Measurements from ENCODE around the gene EFCAB13.

Gene EFCAB13

DNA sequence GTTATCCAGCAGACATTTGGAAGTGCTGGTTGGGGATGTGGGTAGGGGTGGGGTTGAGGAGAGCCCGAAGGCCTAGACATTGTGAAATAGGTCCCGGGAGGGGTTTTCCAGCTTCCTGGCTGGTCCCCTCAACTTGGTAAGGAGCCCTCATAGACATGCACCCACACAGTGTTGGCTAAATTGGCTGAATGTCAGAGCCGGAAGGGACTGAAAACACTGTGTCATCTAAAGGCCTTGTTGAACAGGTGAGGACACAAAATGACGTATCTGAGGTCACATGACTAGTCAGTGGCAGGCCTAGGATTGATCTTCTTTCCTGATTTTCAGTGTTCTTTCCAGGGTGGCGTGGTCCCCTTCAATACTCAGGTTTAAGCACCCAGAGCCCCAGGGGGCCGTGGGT lies 42.5 kb upstream of the EFCAB13 start:
- no peak overlapping the region for H3K27ac ChIP-seq (ENCODE audit: low read depth, low read length)
- no peaks in the 10 kb centered on the region for H3K27me3 ChIP-seq (ENCODE audit: insufficient read depth, low read length)
- H3K4me1 ChIP-seq (ENCODE audit: insufficient read depth, low read length), result peaks cover 21% of the 10 kb centered on the region
- H3K36me3 ChIP-seq (ENCODE audit: insufficient read depth, low read length), result no peaks in the 10 kb centered on the region
- no peaks in the 10 kb centered on the region for H3K9me3 ChIP-seq (ENCODE audit: insufficient read depth, low read depth, low read length)
- H3K4me3 ChIP-seq (ENCODE audit: low read length), result no peak overlapping the region
- no peak overlapping the region for H3K9ac ChIP-seq (ENCODE audit: low read depth, low read length)
- whole genome bisulfite sequencing, result 95% methylated on average over 6 of the region's 6 CpGs

DNA sequence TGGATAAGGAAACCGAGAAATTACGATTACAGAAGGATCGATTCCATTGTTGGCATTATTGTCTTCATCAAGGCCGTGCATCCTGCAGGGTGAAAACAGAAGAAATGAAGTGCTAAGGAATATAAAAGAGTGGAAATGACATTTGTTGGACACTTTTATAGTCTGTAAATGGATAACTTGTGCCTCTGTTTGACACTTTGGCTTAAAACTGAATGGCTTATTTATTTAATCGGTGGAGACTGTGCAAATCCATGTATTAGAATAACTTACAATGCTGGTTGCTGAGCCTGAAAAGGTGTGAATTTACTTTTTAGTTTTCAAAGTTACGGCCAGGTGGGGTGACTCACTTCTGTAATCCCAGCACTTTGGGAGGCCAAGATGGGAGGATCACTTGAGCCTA lies 38.8 kb upstream of the EFCAB13 start:
- Histone ChIP-seq H3K4me1 (ENCODE audit: insufficient read depth, low read length) (no peaks in the 10 kb centered on the region; the same call in 1 of the 2 replicates), H3K4me3 (ENCODE audit: low read length) (no peak overlapping the region), H3K36me3 (ENCODE audit: insufficient read depth, low read length) (no peaks in the 10 kb centered on the region), H3K9me3 (ENCODE audit: insufficient read depth, low read depth, low read length) (no peaks in the 10 kb centered on the region), H3K9ac (ENCODE audit: low read depth, low read length) (no peak overlapping the region), H3K27ac (ENCODE audit: low read depth, low read length) (no peak overlapping the region), H3K27me3 (ENCODE audit: insufficient read depth, low read length) (no peaks in the 10 kb centered on the region)
- WGBS, result 94% methylated on average over 6 of the region's 6 CpGs

DNA sequence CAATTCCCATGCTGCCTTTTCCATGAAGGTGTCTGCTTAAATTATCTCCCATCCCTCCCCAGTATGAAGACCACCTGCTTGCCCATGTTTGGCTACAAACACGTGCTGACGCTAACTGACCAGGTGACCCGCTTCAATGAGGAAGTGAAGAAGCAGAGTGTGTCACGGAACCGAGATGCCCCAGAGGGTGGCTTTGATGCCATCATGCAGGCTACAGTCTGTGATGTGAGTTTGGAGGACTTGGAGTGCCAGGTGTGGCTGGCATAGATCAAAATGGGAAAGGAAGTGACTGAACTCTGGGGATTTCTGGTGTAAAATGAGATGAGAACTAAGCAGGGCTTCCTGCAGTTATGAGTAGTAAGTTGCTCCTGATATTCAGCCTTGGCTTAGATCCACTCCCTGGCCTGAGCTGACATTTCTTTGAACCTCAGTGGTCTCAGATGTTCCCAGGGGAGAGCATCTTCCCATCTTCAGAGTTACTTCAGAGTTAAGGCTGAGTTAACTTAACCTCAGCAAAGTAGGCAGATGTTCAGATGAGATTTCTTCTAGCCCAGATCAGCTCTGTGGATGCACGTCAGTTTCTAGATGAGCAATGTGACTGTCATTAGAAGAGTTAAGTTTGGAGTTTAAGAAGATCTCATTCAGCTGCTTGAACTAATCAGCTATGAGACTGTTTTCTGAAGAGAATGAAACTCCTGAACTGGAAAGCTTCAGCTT lies 37.4 kb upstream of the EFCAB13 start:
- Histone ChIP-seq H3K4me3 (ENCODE audit: low read length) (no peak overlapping the region), H3K9me3 (ENCODE audit: insufficient read depth, low read depth, low read length) (no peaks in the 10 kb centered on the region), H3K27ac (ENCODE audit: low read depth, low read length) (no peak overlapping the region), H3K4me1 (ENCODE audit: insufficient read depth, low read length) (no peaks in the 10 kb centered on the region; the same call in 1 of the 2 replicates), H3K9ac (ENCODE audit: low read depth, low read length) (no peak overlapping the region), H3K27me3 (ENCODE audit: insufficient read depth, low read length) (no peaks in the 10 kb centered on the region), H3K36me3 (ENCODE audit: insufficient read depth, low read length) (no peaks in the 10 kb centered on the region)
- 90% methylated on average over 6 of the region's 6 CpGs for WGBS

DNA sequence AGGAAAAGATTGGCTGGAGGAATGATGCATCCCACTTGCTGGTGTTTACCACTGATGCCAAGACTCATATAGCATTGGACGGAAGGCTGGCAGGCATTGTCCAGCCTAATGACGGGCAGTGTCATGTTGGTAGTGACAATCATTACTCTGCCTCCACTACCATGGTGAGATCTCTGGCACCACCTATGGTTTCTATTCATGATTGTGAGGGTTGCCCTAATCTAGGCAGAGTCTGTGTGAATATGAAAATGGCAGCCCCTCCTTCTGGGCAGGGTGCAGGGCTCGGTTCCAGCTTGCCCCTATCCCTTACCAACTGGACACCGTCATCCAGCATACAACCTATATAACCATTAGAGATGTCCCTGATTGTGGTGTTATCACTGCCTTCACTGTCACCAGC lies 36.7 kb upstream of the EFCAB13 start:
- no peak overlapping the region for H3K27ac ChIP-seq (ENCODE audit: low read depth, low read length)
- H3K9ac ChIP-seq (ENCODE audit: low read depth, low read length), result no peak overlapping the region
- H3K9me3 ChIP-seq (ENCODE audit: insufficient read depth, low read depth, low read length), result no peaks in the 10 kb centered on the region
- 98% methylated on average over 4 of the region's 4 CpGs for WGBS
- no peak overlapping the region for H3K4me3 ChIP-seq (ENCODE audit: low read length)
- H3K36me3 ChIP-seq (ENCODE audit: insufficient read depth, low read length), result no peaks in the 10 kb centered on the region
- H3K27me3 ChIP-seq (ENCODE audit: insufficient read depth, low read length), result no peaks in the 10 kb centered on the region
- no peaks in the 10 kb centered on the region; the same call in 1 of the 2 replicates for H3K4me1 ChIP-seq (ENCODE audit: insufficient read depth, low read length)

DNA sequence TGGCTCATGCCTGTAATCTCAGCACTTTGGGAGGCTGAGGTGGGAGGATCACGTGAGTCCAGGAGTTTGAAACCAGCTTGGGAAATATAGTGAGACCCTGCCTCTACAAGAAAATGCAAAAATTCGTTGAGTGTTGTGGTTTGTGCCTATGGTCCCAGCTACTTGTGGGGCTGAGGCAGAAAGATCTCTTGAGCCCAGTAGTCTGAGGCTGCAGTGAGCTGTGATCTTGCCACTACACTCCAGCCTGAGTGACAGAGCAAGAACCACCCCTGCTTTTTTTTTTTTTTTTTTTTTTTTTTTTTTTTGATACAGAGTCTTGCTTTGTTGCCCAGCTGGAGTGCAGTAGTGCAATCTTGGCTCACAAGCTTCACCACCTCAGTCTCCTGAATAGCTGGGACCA lies 36.1 kb upstream of the EFCAB13 start:
- Histone ChIP-seq H3K4me3 (ENCODE audit: low read length) (no peak overlapping the region), H3K27ac (ENCODE audit: low read depth, low read length) (no peak overlapping the region), H3K9ac (ENCODE audit: low read depth, low read length) (no peak overlapping the region), H3K9me3 (ENCODE audit: insufficient read depth, low read depth, low read length) (no peaks in the 10 kb centered on the region), H3K27me3 (ENCODE audit: insufficient read depth, low read length) (no peaks in the 10 kb centered on the region), H3K36me3 (ENCODE audit: insufficient read depth, low read length) (no peaks in the 10 kb centered on the region), H3K4me1 (ENCODE audit: insufficient read depth, low read length) (no peaks in the 10 kb centered on the region; the same call in 1 of the 2 replicates)
- 89% methylated on average over 2 of the region's 2 CpGs for WGBS

DNA sequence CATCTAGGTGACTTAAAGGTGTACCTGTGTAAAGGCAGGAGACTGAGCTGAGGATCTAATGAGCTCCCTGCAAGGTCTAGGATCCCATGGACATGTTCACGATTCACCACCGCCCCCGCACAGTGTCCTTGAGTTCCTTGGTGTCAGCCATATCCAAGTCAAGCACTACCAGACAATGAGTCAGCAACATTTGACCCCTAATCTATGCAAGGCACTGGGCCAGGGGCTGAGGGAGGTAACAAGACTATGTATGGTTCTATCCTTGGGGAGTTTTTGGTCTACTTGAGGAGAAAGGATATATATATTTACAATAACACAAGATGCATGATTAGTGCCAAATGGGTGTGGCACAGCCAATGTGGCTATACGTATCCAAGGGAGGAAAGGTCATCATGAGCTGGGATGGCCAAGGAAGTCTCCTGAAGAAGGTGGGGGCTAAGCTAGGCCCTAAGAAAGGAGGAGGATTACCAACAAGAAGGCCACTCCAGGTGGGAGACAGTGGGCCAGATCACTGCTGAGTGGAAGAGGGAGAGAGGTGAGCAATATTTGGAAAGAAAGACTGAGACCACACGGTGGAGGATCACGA lies 35.1 kb upstream of the EFCAB13 start:
- 96% methylated on average over 6 of the region's 6 CpGs for WGBS
- Histone ChIP-seq H3K4me1 (ENCODE audit: insufficient read depth, low read length) (no peaks in the 10 kb centered on the region; the same call in 1 of the 2 replicates), H3K36me3 (ENCODE audit: insufficient read depth, low read length) (no peaks in the 10 kb centered on the region), H3K9me3 (ENCODE audit: insufficient read depth, low read depth, low read length) (no peaks in the 10 kb centered on the region), H3K27me3 (ENCODE audit: insufficient read depth, low read length) (no peaks in the 10 kb centered on the region), H3K9ac (ENCODE audit: low read depth, low read length) (no peak overlapping the region), H3K27ac (ENCODE audit: low read depth, low read length) (no peak overlapping the region), H3K4me3 (ENCODE audit: low read length) (no peak overlapping the region)

DNA sequence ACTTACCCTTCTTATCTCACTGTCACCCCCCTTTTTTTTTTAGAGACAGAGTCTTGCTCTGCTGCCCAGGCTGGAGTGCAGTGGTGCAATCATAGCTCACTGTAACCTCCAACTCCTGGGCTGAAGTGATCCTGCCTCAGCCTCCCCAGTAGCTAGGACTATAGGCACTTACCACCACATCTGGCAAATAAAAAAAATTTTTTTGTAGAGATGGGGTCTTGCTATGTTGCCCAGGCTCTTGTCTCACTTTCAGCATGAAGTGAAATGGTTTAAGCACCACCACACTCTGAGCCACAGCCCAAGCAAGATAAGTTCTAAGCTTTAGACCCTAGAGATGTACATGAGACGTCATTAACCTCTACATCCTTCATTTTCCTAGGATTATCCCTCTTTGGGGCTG lies 34.5 kb upstream of the EFCAB13 start:
- no peak overlapping the region for H3K27ac ChIP-seq (ENCODE audit: low read depth, low read length)
- no peak overlapping the region for H3K9ac ChIP-seq (ENCODE audit: low read depth, low read length)
- H3K4me1 ChIP-seq (ENCODE audit: insufficient read depth, low read length), result no peaks in the 10 kb centered on the region; the same call in 1 of the 2 replicates
- WGBS, result 85% methylated on average over 1 of the region's 1 CpG
- no peak overlapping the region for H3K4me3 ChIP-seq (ENCODE audit: low read length)
- no peaks in the 10 kb centered on the region for H3K36me3 ChIP-seq (ENCODE audit: insufficient read depth, low read length)
- no peaks in the 10 kb centered on the region for H3K27me3 ChIP-seq (ENCODE audit: insufficient read depth, low read length)
- H3K9me3 ChIP-seq (ENCODE audit: insufficient read depth, low read depth, low read length), result no peaks in the 10 kb centered on the region

DNA sequence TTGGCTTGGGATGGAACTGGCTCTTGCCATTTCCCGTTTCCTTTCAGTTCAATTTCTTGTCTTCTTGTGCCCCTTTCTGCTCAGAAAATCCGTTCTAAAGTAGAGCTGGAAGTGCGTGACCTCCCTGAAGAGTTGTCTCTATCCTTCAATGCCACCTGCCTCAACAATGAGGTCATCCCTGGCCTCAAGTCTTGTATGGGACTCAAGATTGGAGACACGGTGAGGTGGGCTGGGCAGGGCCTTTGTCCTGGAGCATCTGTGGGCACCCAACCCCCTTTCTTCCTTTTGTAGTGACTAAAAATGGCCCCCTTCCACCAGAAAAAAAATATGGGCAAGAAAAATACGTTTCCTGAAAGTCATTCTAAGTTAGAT lies 32.9 kb upstream of the EFCAB13 start:
- Histone ChIP-seq H3K36me3 (ENCODE audit: insufficient read depth, low read length) (no peaks in the 10 kb centered on the region), H3K27me3 (ENCODE audit: insufficient read depth, low read length) (no peaks in the 10 kb centered on the region), H3K4me3 (ENCODE audit: low read length) (no peak overlapping the region), H3K9me3 (ENCODE audit: insufficient read depth, low read depth, low read length) (no peaks in the 10 kb centered on the region), H3K27ac (ENCODE audit: low read depth, low read length) (no peak overlapping the region), H3K9ac (ENCODE audit: low read depth, low read length) (no peak overlapping the region), H3K4me1 (ENCODE audit: insufficient read depth, low read length) (peaks cover 4% of the 10 kb centered on the region)
- WGBS, result 91% methylated on average over 5 of the region's 5 CpGs

DNA sequence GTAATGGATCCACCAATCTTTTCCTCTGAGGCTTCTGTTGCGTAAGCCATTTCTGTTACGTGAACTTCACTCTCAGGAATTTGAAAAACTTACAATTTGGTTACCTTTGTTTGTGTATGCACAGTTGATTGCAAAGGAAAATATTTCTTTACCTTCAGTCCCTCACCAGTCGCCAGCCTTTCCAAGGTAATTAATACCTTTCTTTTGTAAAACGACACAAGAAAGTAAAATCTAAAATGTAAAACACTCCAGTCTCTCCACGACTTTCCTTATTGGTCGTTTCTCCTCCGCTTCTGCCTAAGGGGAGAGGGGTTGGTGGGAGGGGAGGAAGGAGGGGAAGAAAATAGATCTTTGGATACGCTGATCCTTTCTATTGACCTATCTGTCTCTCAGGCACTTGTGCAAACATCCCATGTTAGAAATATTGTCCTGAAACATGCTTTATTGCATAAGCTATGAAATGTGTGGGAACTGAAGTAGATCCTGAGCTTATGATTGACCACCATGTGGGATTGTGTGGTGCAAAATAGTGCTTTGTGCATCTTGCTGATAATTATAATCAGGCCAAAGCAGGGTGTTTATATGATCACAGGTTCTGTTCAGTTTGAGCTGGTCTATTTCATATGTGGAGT lies 32.4 kb upstream of the EFCAB13 start:
- Histone ChIP-seq H3K36me3 (ENCODE audit: insufficient read depth, low read length) (no peaks in the 10 kb centered on the region), H3K9ac (ENCODE audit: low read depth, low read length) (no peak overlapping the region), H3K4me1 (ENCODE audit: insufficient read depth, low read length) (peaks cover 4% of the 10 kb centered on the region), H3K27ac (ENCODE audit: low read depth, low read length) (no peak overlapping the region), H3K4me3 (ENCODE audit: low read length) (no peak overlapping the region), H3K27me3 (ENCODE audit: insufficient read depth, low read length) (no peaks in the 10 kb centered on the region), H3K9me3 (ENCODE audit: insufficient read depth, low read depth, low read length) (no peaks in the 10 kb centered on the region)
- 62% methylated on average over 7 of the region's 8 CpGs for WGBS

DNA sequence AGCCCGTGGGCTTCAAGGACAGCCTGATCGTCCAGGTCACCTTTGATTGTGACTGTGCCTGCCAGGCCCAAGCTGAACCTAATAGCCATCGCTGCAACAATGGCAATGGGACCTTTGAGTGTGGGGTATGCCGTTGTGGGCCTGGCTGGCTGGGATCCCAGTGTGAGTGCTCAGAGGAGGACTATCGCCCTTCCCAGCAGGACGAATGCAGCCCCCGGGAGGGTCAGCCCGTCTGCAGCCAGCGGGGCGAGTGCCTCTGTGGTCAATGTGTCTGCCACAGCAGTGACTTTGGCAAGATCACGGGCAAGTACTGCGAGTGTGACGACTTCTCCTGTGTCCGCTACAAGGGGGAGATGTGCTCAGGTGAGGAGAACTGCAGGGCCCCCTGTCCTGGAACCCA lies 31.5 kb upstream of the EFCAB13 start:
- H3K27me3 ChIP-seq (ENCODE audit: insufficient read depth, low read length), result no peaks in the 10 kb centered on the region
- H3K4me1 ChIP-seq (ENCODE audit: insufficient read depth, low read length), result peaks cover 4% of the 10 kb centered on the region
- no peak overlapping the region for H3K4me3 ChIP-seq (ENCODE audit: low read length)
- H3K36me3 ChIP-seq (ENCODE audit: insufficient read depth, low read length), result no peaks in the 10 kb centered on the region
- H3K9ac ChIP-seq (ENCODE audit: low read depth, low read length), result no peak overlapping the region
- 95% methylated on average over 13 of the region's 14 CpGs for WGBS
- H3K9me3 ChIP-seq (ENCODE audit: insufficient read depth, low read depth, low read length), result no peaks in the 10 kb centered on the region
- H3K27ac ChIP-seq (ENCODE audit: low read depth, low read length), result no peak overlapping the region

DNA sequence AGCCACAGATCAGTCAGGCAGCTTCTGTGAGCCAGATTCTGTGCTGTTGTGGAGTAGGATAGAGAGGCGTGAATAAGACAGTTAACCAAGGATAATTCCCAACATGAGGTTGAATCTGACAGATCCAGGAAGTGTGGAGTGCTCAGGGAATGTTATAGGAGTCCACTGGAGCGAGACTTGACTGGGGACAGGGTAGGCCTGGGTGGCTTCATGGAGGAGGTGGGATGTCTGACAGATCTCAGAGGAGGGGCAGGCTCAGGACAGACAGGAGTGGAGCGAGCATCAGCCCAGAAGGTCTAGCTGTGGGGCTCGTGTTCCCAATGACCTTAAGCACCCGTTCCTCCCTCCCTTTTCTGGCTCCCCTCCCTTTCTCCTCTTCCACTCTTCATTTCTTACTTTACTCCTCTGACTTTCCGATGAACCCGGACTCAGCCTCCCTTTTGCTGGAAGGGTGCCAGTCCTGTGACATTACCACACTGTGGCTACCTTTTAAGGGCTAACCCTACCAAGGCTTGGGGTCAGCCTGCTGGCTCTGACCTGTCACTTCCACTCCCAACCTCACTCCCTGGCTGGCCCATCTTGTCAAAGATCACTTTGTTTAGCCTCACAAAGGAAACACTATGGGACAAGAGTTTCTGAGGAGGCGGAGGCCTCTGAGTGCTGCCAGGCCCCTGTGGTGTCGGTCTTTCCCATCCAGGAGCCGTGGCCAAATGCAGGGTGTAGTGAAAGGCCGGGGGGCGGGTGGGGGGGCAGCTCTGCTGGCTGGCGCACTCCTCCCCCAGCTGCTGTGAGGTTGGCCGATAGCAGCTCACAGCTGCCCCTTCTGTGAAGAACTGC lies 28.5 kb upstream of the EFCAB13 start:
- 70% methylated on average over 14 of the region's 14 CpGs for whole genome bisulfite sequencing
- H3K36me3 ChIP-seq (ENCODE audit: insufficient read depth, low read length), result no peaks in the 10 kb centered on the region
- no peaks in the 10 kb centered on the region for H3K27me3 ChIP-seq (ENCODE audit: insufficient read depth, low read length)
- no peak overlapping the region for H3K9ac ChIP-seq (ENCODE audit: low read depth, low read length)
- H3K9me3 ChIP-seq (ENCODE audit: insufficient read depth, low read depth, low read length), result no peaks in the 10 kb centered on the region
- H3K4me3 ChIP-seq (ENCODE audit: low read length), result no peak overlapping the region
- H3K4me1 ChIP-seq (ENCODE audit: insufficient read depth, low read length), result peaks cover 4% of the 10 kb centered on the region
- no peak overlapping the region for H3K27ac ChIP-seq (ENCODE audit: low read depth, low read length)

All from HUES64 (cell line).